SW480 (cell line): ENCODE measurements around the gene TAP2.
"Not testable (repeated sequence)": the region's sequence is repeated elsewhere in the genome, so short reads cannot be mapped to it uniquely, and the experiment has no call there.

ENCODE experiments used
- DNase-seq: peaks from one replicate; pipeline ENCODE4 v3.0.0-alpha.2; 2016; ENCODE audit warnings: low spot score

The TAP2 gene

GRCh38 chr6:32838114-32838958 is at the start of gene TAP2:
Gene TAP2 (minus strand): TSS chr6:32838739. CDS start chr6:32838233, 506 bp downstream.
- DNase-seq, result peak; percentile 82

GRCh38 chr6:32887616-32888015 is 49.1 kb upstream of the TAP2 start:
- DNase-seq, result no peak

- no peak for DNase-seq
These were observed 48.3 kb upstream of the TAP2 start for GRCh38 chr6:32886681-32887383.

- peak; percentile 64 for DNase-seq
These were observed 47.3 kb upstream of the TAP2 start for GRCh38 chr6:32885698-32886286.

GRCh38 chr6:32883789-32884188 is 45.2 kb upstream of the TAP2 start:
- DNase-seq, result no peak

- DNase-seq, result no peak
These were observed 44.3 kb upstream of the TAP2 start for GRCh38 chr6:32882879-32883250.

GRCh38 chr6:32880962-32881361 is 42.4 kb upstream of the TAP2 start:
- DNase-seq, result not testable (repeated sequence)

- DNase-seq, result no peak
These were observed 41.2 kb upstream of the TAP2 start for GRCh38 chr6:32879691-32880090.

- no peak for DNase-seq
These were observed 38.1 kb upstream of the TAP2 start for GRCh38 chr6:32876603-32877002.

- DNase-seq, result not testable (repeated sequence)
These were observed 35.4 kb upstream of the TAP2 start for GRCh38 chr6:32873947-32874346.

GRCh38 chr6:32868257-32868788 is 29.8 kb upstream of the TAP2 start:
- peak; percentile 47 for DNase-seq

GRCh38 chr6:32867554-32868256 is 29.2 kb upstream of the TAP2 start:
- DNase-seq, result no peak

GRCh38 chr6:32867022-32867477 is 28.5 kb upstream of the TAP2 start:
- no peak for DNase-seq

- no peak for DNase-seq
These were observed 27.3 kb upstream of the TAP2 start for GRCh38 chr6:32865724-32866443.

GRCh38 chr6:32862725-32863124 is 24.2 kb upstream of the TAP2 start:
- DNase-seq, result no peak

- no peak for DNase-seq
These were observed 22.1 kb upstream of the TAP2 start for GRCh38 chr6:32860674-32861073.

GRCh38 chr6:32858194-32858593 is 19.7 kb upstream of the TAP2 start:
- no peak for DNase-seq

GRCh38 chr6:32857156-32857891 is 18.8 kb upstream of the TAP2 start:
- DNase-seq, result no peak

- DNase-seq, result no peak
These were observed 17.1 kb upstream of the TAP2 start for GRCh38 chr6:32855467-32856174.
